ENCODE results near the gene ITPR2.
A peak's percentile ranks its signal among the peaks of the same experiment; 100 is the strongest.
"Not testable (repeated sequence)": the region's sequence is repeated elsewhere in the genome, so short reads cannot be mapped to it uniquely, and the experiment has no call there.

The ITPR2 gene

GRCh38 chr12:26551385-26551784, 281.6 kb downstream of the ITPR2 start:
- no peak for DNase-seq

GRCh38 chr12:26548227-26548626, 284.8 kb downstream of the ITPR2 start:
- DNase-seq: no peak

GRCh38 chr12:26546535-26547314, 286.3 kb downstream of the ITPR2 start:
- DNase-seq: no peak

- DNase-seq: no peak
These were observed 293.9 kb downstream of the ITPR2 start for GRCh38 chr12:26539131-26539530.

GRCh38 chr12:26537651-26538050, 295.3 kb downstream of the ITPR2 start:
- DNase-seq: no peak

- DNase-seq: no peak
These were observed 295.9 kb downstream of the ITPR2 start for GRCh38 chr12:26537126-26537525.

GRCh38 chr12:26535826-26536225, 297.2 kb downstream of the ITPR2 start:
- DNase-seq: peak; percentile 22 to 80

GRCh38 chr12:26534071-26534470, 298.9 kb downstream of the ITPR2 start:
- no peak for DNase-seq

GRCh38 chr12:26533211-26533610, 299.8 kb downstream of the ITPR2 start:
- no peak for DNase-seq

- DNase-seq: no peak
These were observed 302.5 kb downstream of the ITPR2 start for GRCh38 chr12:26530461-26530860.

- peak; percentile 26 to 61 for DNase-seq
These were observed 304.1 kb downstream of the ITPR2 start for GRCh38 chr12:26528943-26529342.

- no peak for DNase-seq
These were observed 305.3 kb downstream of the ITPR2 start for GRCh38 chr12:26527682-26528081.

GRCh38 chr12:26524862-26525465, 308.0 kb downstream of the ITPR2 start:
- DNase-seq: no peak

- peak in 1 of 2 experiments; percentile 50 for DNase-seq
These were observed 309.3 kb downstream of the ITPR2 start for GRCh38 chr12:26523708-26524150.

- no peak for DNase-seq
These were observed 312.1 kb downstream of the ITPR2 start for GRCh38 chr12:26520869-26521268.

- DNase-seq: no peak
These were observed 312.9 kb downstream of the ITPR2 start for GRCh38 chr12:26520109-26520508.

- no peak for DNase-seq
These were observed 313.5 kb downstream of the ITPR2 start for GRCh38 chr12:26519462-26519861.

- not testable (repeated sequence) for DNase-seq
These were observed 315.7 kb downstream of the ITPR2 start for GRCh38 chr12:26517320-26517719.

- no peak for DNase-seq
These were observed 318.6 kb downstream of the ITPR2 start for GRCh38 chr12:26514364-26514763.

GRCh38 chr12:26513363-26514043, 319.5 kb downstream of the ITPR2 start:
- DNase-seq: no peak

- no peak for DNase-seq
These were observed 320.8 kb downstream of the ITPR2 start for GRCh38 chr12:26512213-26512612.

- DNase-seq: no peak
These were observed 322.7 kb downstream of the ITPR2 start for GRCh38 chr12:26510354-26510674.

GRCh38 chr12:26507613-26508012, 325.4 kb downstream of the ITPR2 start:
- no peak for DNase-seq
